GM12878 (cell line): ENCODE results near the gene UNC93B1. TPM values are rescaled to one million over a fixed set of nuclear protein-coding genes. Genes with fewer than 3 reads are reported as not detected.

Experiments
- ATAC-seq: fragments of 200-7000 bp; cut with Tn5 transposase; 3 replicates; pipeline ENCODE4 v1.9.1; 2020; ENCODE audit warnings: mild to moderate bottlenecking, moderate library complexity
- BruUV-seq: library from RNA; stranded (reverse); fragments of 400-500 nt; replicated peaks from 2 replicates; lab custom pipeline; 2021; lab: Mats Ljungman, UMichigan
- CTCF ChIA-PET: fragments of 300-600 bp; sonication (Branson Sonifier 250); formaldehyde crosslinking; extraction: SDS; loops from one replicate; lab custom pipeline; 2021; ENCODE audit warnings: inconsistent platforms; lab: Yijun Ruan, JAX
- POLR2A ChIA-PET: fragments of 350-600 bp; formaldehyde crosslinking; extraction: SDS; loops from one replicate; lab custom pipeline; 2021; ENCODE audit warnings: inconsistent platforms; lab: Charles Lee
- RAD21 ChIA-PET: fragments of 300-600 bp; sonication (Branson Sonifier 250); formaldehyde crosslinking; loops from one replicate; lab custom pipeline; 2023; ENCODE audit warnings: antibody characterized with exemption; ENCODE audit not compliant: unreplicated experiment; lab: Charles Lee
- SMC1A ChIA-PET: fragments of 300-600 bp; sonication (Branson Sonifier 250); formaldehyde crosslinking; loops from one replicate; lab custom pipeline; 2023; ENCODE audit not compliant: unreplicated experiment, uncharacterized antibody; lab: Charles Lee
- DNase-seq: peaks from one replicate; pipeline ENCODE4 v3.0.0-alpha.2; 2011; ENCODE audit warnings: low read depth, low spot score
- FAIRE-seq: peaks from 3 replicates; lab custom pipeline; 2011; peaks lifted over from hg19 to GRCh38; lab: Jason Lieb, UNC
- H2AFZ ChIP-seq: 2 replicates; pipeline ENCODE4 v1.6.0; 2011; ENCODE audit warnings: low read depth, low read length, control low read depth; ENCODE audit not compliant: control insufficient read depth
- H3K27ac ChIP-seq: 2 replicates; pipeline ENCODE4 v1.5.1; 2011; ENCODE audit warnings: control low read depth; ENCODE audit not compliant: control insufficient read depth, insufficient read depth
- H3K27me3 ChIP-seq, 2 experiments: replicated peaks in 1 of 2; 2 replicates each; pipeline versions ENCODE4 v1.6.0 to v1.6.1; 2011; ENCODE audit warnings: low read length in 1 of 2; ENCODE audit not compliant: control insufficient read depth in 2 of 2, insufficient read depth in 2 of 2
- H3K36me3 ChIP-seq, 2 experiments: 2 replicates each; pipeline ENCODE4 v1.5.1; 2011; ENCODE audit warnings: low read length in 1 of 2; ENCODE audit not compliant: control insufficient read depth in 2 of 2, insufficient read depth in 2 of 2
- H3K4me1 ChIP-seq: 2 replicates; pipeline ENCODE4 v1.6.1; 2011; ENCODE audit warnings: mild to moderate bottlenecking, low read length, moderate library complexity, mixed read lengths; ENCODE audit not compliant: control insufficient read depth, insufficient read depth
- H3K4me2 ChIP-seq: 2 replicates; pipeline ENCODE4 v1.6.0; 2011; ENCODE audit warnings: control low read depth; ENCODE audit not compliant: control insufficient read depth, insufficient read depth
- H3K4me3 ChIP-seq: fragments of 200-600 bp; sonication (generic); 2 replicates; pipeline ENCODE4 v1.5.1; 2016
- H3K79me2 ChIP-seq: 2 replicates; pipeline ENCODE4 v1.6.0; 2011; ENCODE audit warnings: low read length; ENCODE audit not compliant: control insufficient read depth, insufficient read depth
- H3K9ac ChIP-seq: 2 replicates; pipeline ENCODE4 v1.8.0; 2011; ENCODE audit warnings: low read length, control low read depth, mixed read lengths; ENCODE audit not compliant: control insufficient read depth, insufficient read depth
- H3K9me3 ChIP-seq: replicated peaks from 3 replicates; pipeline ENCODE4 v1.5.1; 2011; ENCODE audit warnings: mild to moderate bottlenecking, low read length; ENCODE audit not compliant: control insufficient read depth, insufficient read depth
- H4K20me1 ChIP-seq: 2 replicates; pipeline ENCODE4 v1.6.0; 2011; ENCODE audit not compliant: control insufficient read depth, insufficient read depth
- ATF7 ChIP-seq: fragments of 450-650 bp; IDR thresholded peaks from 2 replicates; pipeline ENCODE4 v1.6.1; 2016; ENCODE audit warnings: low read depth, mild to moderate bottlenecking
- BMI1 ChIP-seq: fragments of 450-650 bp; IDR thresholded peaks from 2 replicates; pipeline ENCODE4 v1.6.1; 2016; ENCODE audit warnings: mild to moderate bottlenecking, moderate library complexity, borderline replicate concordance
- CREM ChIP-seq: IDR thresholded peaks from 2 replicates; pipeline ENCODE4 v1.6.1; 2014; ENCODE audit warnings: antibody characterized with exemption, low read depth
- ESRRA ChIP-seq: IDR thresholded peaks from 2 replicates; pipeline ENCODE4 v1.6.1; 2012; ENCODE audit warnings: mild to moderate bottlenecking, low read length, improper control_type of control experiment
- HSF1 ChIP-seq: fragments of 150-350 bp; IDR thresholded peaks from 2 replicates; pipeline ENCODE4 v1.6.1; 2014; ENCODE audit warnings: mild to moderate bottlenecking, low read depth, low read length
- LARP7 ChIP-seq: fragments of 450-650 bp; IDR thresholded peaks from 2 replicates; pipeline ENCODE4 v1.6.1; 2017; ENCODE audit warnings: mild to moderate bottlenecking
- NFXL1 ChIP-seq: fragments of 450-650 bp; IDR thresholded peaks from 2 replicates; pipeline ENCODE4 v1.6.1; 2017; ENCODE audit warnings: antibody characterized with exemption, mild to moderate bottlenecking, borderline replicate concordance
- NFYA ChIP-seq: IDR thresholded peaks from 2 replicates; pipeline ENCODE4 v1.6.1; 2011; ENCODE audit warnings: low read depth, mild to moderate bottlenecking, low read length, improper control_type of control experiment, borderline replicate concordance
- PML ChIP-seq: IDR thresholded peaks from 2 replicates; pipeline ENCODE4 v1.6.1; 2012; ENCODE audit warnings: low read length, inconsistent platforms
- POLR2AphosphoS2 ChIP-seq: IDR thresholded peaks from 2 replicates; pipeline ENCODE4 v1.6.1; 2011; ENCODE audit warnings: low read depth, mild to moderate bottlenecking, low read length, improper control_type of control experiment, moderate library complexity
- POLR2AphosphoS5 ChIP-seq: IDR thresholded peaks from 2 replicates; pipeline ENCODE4 v1.6.1; 2011; ENCODE audit warnings: mild to moderate bottlenecking, low read length, inconsistent platforms
- RB1 ChIP-seq: fragments of 450-650 bp; formaldehyde crosslinking; IDR thresholded peaks from 2 replicates; pipeline ENCODE4 v1.6.1; 2017; ENCODE audit warnings: mild to moderate bottlenecking, borderline replicate concordance
- STAT1 ChIP-seq: fragments of 450-650 bp; conservative IDR thresholded peaks from 2 replicates; pipeline ENCODE4 v1.6.1; 2014; ENCODE audit warnings: antibody characterized with exemption, mild to moderate bottlenecking
- ZNF217 ChIP-seq: fragments of 450-650 bp; IDR thresholded peaks from 2 replicates; pipeline ENCODE4 v1.6.1; 2017; ENCODE audit warnings: antibody characterized with exemption, mild to moderate bottlenecking
- ZNF592 ChIP-seq: fragments of 450-650 bp; IDR thresholded peaks from 2 replicates; pipeline ENCODE4 v1.6.1; 2017; ENCODE audit warnings: mild to moderate bottlenecking, moderate library complexity
- WGBS: methylation state at CpG from one replicate; pipeline ENCODE4 v1.1.6; 2016; ENCODE audit warnings: low lambda C conversion rate; ENCODE audit not compliant: insufficient replicate concordance, insufficient coverage; ENCODE audit errors: missing lambda C conversion rate; 5-methylcytosine and 5-hydroxymethylcytosine counted together
- in situ Hi-C: fragments of 300-500 bp; cut with MboI; formaldehyde crosslinking; loops from 9 replicates; pipeline ENCODE4 v1.14.3; 2018; ENCODE audit warnings: mixed read lengths
- intact Hi-C: fragments of 100-400 bp; cut with micrococcal nuclease; formaldehyde crosslinking; loops from one replicate; pipeline ENCODE4 v1.14.2; 2022; ENCODE audit not compliant: unreplicated experiment
- polyA plus RNA-seq, 11 experiments: library from polyadenylated mRNA; depleted of rRNA in 4 of 11; unstranded in 6 of 11; stranded (reverse) in 5 of 11; fragments of >200 nt; fragmentation: Nextera tagmentation in 4 of 11; fragmentation: Illumina TruSeq in 1 of 11; extraction: Ambion mirVana in 4 of 11; extraction: Trizol in 1 of 11; gene quantifications; 1 replicate in 1 of 11; 2 replicates in 10 of 11; pipeline versions ENCODE4 v1.2.1 to v1.2.3, GENCODE V29; 2011 to 2016; ENCODE audit warnings: inconsistent platforms in 2 of 11, missing spikeins in 2 of 11, low read depth in 1 of 11
- total RNA-seq, 4 experiments: library from RNA; depleted of rRNA in 3 of 4; stranded (reverse); fragments of >200 nt in 3 of 4; fragmentation: Illumina TruSeq in 1 of 4; extraction: Trizol in 1 of 4; gene quantifications; 2 replicates each; pipeline versions ENCODE4 v1.2.1 to v1.2.3, GENCODE V29; 2013 to 2021
- TF ChIP-seq, protein P1 (sequence below): IDR thresholded peaks from 2 replicates; pipeline ENCODE4 v1.6.1; 2011; ENCODE audit warnings: borderline replicate concordance, low read depth, mild to moderate bottlenecking, moderate library complexity, low read length; ENCODE audit not compliant: insufficient read depth, poor library complexity, severe bottlenecking

The UNC93B1 gene
- total and polyA plus RNA-seq, 10 of the 15 experiments (the other 5 are each of a cell fraction or from before 2014, with no cell fraction given) = 1.3 to 79.7 (median 36.3) TPM

DNA sequence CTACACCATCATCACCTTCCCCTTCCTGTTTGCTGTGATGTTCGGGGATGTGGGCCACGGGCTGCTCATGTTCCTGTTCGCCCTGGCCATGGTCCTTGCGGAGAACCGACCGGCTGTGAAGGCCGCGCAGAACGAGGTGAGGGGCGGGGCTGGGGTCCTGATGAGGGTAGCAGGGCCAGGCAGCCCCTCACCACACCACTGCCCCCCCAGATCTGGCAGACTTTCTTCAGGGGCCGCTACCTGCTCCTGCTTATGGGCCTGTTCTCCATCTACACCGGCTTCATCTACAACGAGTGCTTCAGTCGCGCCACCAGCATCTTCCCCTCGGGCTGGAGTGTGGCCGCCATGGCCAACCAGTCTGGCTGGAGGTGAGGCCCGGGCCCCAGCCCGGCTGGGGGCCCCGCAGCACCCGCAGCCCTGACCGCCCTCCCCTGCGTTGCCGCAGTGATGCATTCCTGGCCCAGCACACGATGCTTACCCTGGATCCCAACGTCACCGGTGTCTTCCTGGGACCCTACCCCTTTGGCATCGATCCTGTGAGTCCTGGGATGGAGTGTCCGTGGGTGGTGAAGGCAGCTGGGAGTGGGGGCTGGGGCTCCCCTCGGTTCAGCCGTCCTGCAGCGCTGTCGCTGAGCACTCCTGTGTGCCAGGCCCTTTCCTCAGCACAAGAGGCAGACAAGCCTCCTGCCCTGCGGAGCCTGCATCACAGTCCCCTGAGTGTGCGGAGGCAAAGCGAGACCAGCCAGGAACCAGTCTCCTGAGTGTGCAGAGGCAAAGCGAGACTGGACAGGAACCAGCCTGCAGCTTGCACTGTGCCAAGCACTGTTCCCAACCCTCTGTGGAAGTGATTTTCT, 43.8 kb upstream of the UNC93B1 start (continued):
- no peak for TF ChIP-seq NFYA
- TF ChIP-seq LARP7 = no peak
- no peak for TF ChIP-seq ATF7
- no peak for TF ChIP-seq ESRRA
- no peak for TF ChIP-seq ZNF217
- TF ChIP-seq, protein P1, sequence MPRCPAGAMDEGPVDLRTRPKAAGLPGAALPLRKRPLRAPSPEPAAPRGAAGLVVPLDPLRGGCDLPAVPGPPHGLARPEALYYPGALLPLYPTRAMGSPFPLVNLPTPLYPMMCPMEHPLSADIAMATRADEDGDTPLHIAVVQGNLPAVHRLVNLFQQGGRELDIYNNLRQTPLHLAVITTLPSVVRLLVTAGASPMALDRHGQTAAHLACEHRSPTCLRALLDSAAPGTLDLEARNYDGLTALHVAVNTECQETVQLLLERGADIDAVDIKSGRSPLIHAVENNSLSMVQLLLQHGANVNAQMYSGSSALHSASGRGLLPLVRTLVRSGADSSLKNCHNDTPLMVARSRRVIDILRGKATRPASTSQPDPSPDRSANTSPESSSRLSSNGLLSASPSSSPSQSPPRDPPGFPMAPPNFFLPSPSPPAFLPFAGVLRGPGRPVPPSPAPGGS = no peak
- no peak for TF ChIP-seq PML
- TF ChIP-seq, all 136 proteins: peak for 0

- CTCF ChIA-PET = no interaction called here
- intact Hi-C loops = no loop called here
- in situ Hi-C loops = no loop called here
- SMC1A ChIA-PET = interaction anchor here (0.6 kb wide), 1 partner anchor 425 kb away, joined by 3 read pairs; no protein-coding TSS in a partner anchor
- WGBS = 98% methylated on average over 15 of the region's 18 CpGs
- H3K9ac ChIP-seq = no peak overlapping the region
- H3K4me3 ChIP-seq = no peak overlapping the region
- ATAC-seq (no peak), DNase-seq (no peak), FAIRE-seq (no peak)
- RAD21 ChIA-PET = no interaction called here
- peaks cover 6% of the 10 kb centered on the region for H3K4me1 ChIP-seq
- BruUV-seq = no TSS peak
- no peaks in the 10 kb centered on the region for H3K27me3 ChIP-seq
- H4K20me1 ChIP-seq = no peaks in the 10 kb centered on the region; the same call in 1 of the 2 replicates
- H2AFZ ChIP-seq = no peak overlapping the region
- H3K9me3 ChIP-seq = no peaks in the 10 kb centered on the region
- no peak overlapping the region for H3K27ac ChIP-seq
- H3K4me2 ChIP-seq = no peak overlapping the region
- peaks cover 29% of the 10 kb centered on the region for H3K79me2 ChIP-seq
- peaks cover 5 to 39% of the 10 kb centered on the region in 2 experiments; a peak in 3 of 4 replicates for H3K36me3 ChIP-seq
- POLR2A ChIA-PET = interaction anchor here (0.6 kb wide), 1 partner anchor 432 kb away, joined by 4 read pairs; no protein-coding TSS in a partner anchor
- no peak for TF ChIP-seq BMI1
- TF ChIP-seq CREM = no peak
- TF ChIP-seq RB1 = no peak
- TF ChIP-seq POLR2AphosphoS5 = no peak
- no peak for TF ChIP-seq HSF1
- TF ChIP-seq NFXL1 = no peak
- no peak for TF ChIP-seq POLR2AphosphoS2
- TF ChIP-seq ZNF592 = no peak
- TF ChIP-seq STAT1 = no peak
These were observed 41.0 kb upstream of the UNC93B1 start for GRCh38 chr11:68044898-68045351.
